HepG2 (cell line): ENCODE data around the gene SMAP2. TPM values are rescaled to one million over a fixed set of nuclear protein-coding genes. Genes with fewer than 3 reads are reported as not detected.

Experiments
- AFF4 ChIP-seq: sonication (generic); formaldehyde crosslinking; IDR thresholded peaks from 2 replicates; pipeline ENCODE4 v1.4.0; 2020; ENCODE audit warnings: missing genetic modification reagents
- ATF4 ChIP-seq, 2 experiments: fragments of 450-650 bp in 1 of 2; sonication (generic) in 1 of 2; formaldehyde crosslinking; IDR thresholded peaks; 2 replicates each; pipeline versions ENCODE4 v1.5.0 to v1.8.0; 2020 to 2022; ENCODE audit warnings: mild to moderate bottlenecking in 1 of 2, missing genetic modification reagents in 1 of 2
- ATM ChIP-seq: fragments of 450-650 bp; IDR thresholded peaks from 2 replicates; pipeline ENCODE4 v1.7.1; 2017; ENCODE audit warnings: mild to moderate bottlenecking, borderline replicate concordance
- BCLAF1 ChIP-seq: fragments of 450-650 bp; IDR thresholded peaks from 2 replicates; pipeline ENCODE4 v1.6.1; 2017; ENCODE audit warnings: mild to moderate bottlenecking
- FLYWCH1 ChIP-seq: sonication (generic); formaldehyde crosslinking; IDR thresholded peaks from 2 replicates; pipeline ENCODE4 v1.8.1; 2023; ENCODE audit warnings: mild to moderate bottlenecking, missing genetic modification reagents
- GZF1 ChIP-seq: sonication (generic); formaldehyde crosslinking; IDR thresholded peaks from 2 replicates; pipeline ENCODE4 v1.5.1; 2020; ENCODE audit warnings: mild to moderate bottlenecking, missing genetic modification reagents
- HMG20B ChIP-seq: conservative IDR thresholded peaks from 2 replicates; pipeline ENCODE4 v1.6.1; 2016; ENCODE audit warnings: missing genetic modification reagents, missing compliant biosample characterization
- HNRNPK ChIP-seq: fragments of 200-400 bp; formaldehyde crosslinking; IDR thresholded peaks from 2 replicates; pipeline ENCODE4 v1.6.1; 2018; ENCODE audit warnings: low read length, low read depth, moderate library complexity, mild to moderate bottlenecking; ENCODE audit not compliant: poor library complexity, severe bottlenecking
- POGZ ChIP-seq: sonication (generic); formaldehyde crosslinking; IDR thresholded peaks from 2 replicates; pipeline ENCODE4 v1.4.0; 2020; ENCODE audit warnings: mild to moderate bottlenecking, missing genetic modification reagents
- ZNF562 ChIP-seq: sonication (generic); formaldehyde crosslinking; IDR thresholded peaks from 2 replicates; pipeline ENCODE4 v1.8.0; 2022; ENCODE audit warnings: missing genetic modification reagents, borderline replicate concordance
- ZNF724P ChIP-seq: sonication (generic); formaldehyde crosslinking; IDR thresholded peaks from 2 replicates; pipeline ENCODE4 v1.8.0; 2022; ENCODE audit warnings: missing genetic modification reagents, borderline replicate concordance
- polyA plus RNA-seq, 8 experiments: library from polyadenylated mRNA; depleted of rRNA in 3 of 8; stranded (reverse) in 7 of 8; unstranded in 1 of 8; fragments of >200 nt; fragmentation: Illumina TruSeq in 4 of 8; extraction: Trizol in 4 of 8; gene quantifications; 2 replicates each; pipeline versions ENCODE4 v1.2.1 to v1.2.3, GENCODE V29; 2011 to 2016; ENCODE audit warnings: low read depth in 4 of 8, missing spikeins in 1 of 8, mixed read lengths in 1 of 8; ENCODE audit not compliant: insufficient read depth in 1 of 8
- total RNA-seq, 5 experiments: library from RNA; depleted of rRNA; stranded (reverse); fragments of >200 nt; fragmentation: Illumina TruSeq; extraction: Trizol; gene quantifications; 2 replicates each; pipeline ENCODE4 v1.2.3, GENCODE V29; 2016; ENCODE audit warnings: low read depth in 1 of 5
- TF ChIP-seq, protein P1 (sequence below): sonication (generic); formaldehyde crosslinking; IDR thresholded peaks from 2 replicates; pipeline ENCODE4 v1.8.0; 2022; ENCODE audit warnings: mild to moderate bottlenecking, missing genetic modification reagents
- TF ChIP-seq, protein P2 (sequence below): sonication (generic); IDR thresholded peaks from 2 replicates; pipeline ENCODE4 v1.6.1; 2016; ENCODE audit warnings: low read depth, borderline replicate concordance
- TF ChIP-seq, protein P3 (sequence below): sonication (generic); formaldehyde crosslinking; IDR thresholded peaks from 2 replicates; pipeline ENCODE4 v1.4.0; 2020; ENCODE audit warnings: missing genetic modification reagents

Gene SMAP2
- total and polyA plus RNA-seq, 2 of the 13 experiments (the other 11 are each of a cell fraction or from before 2014, with no cell fraction given): 19.0 to 22.3 TPM

GRCh38 chr1:40449684-40450494 lies 76.4 kb downstream of the SMAP2 start, which contains the start of gene ZFP69B (continued):
- TF ChIP-seq AFF4 (CRISPR knock-in tag) (no peak), HMG20B (no peak), BCLAF1 (no peak), FLYWCH1 (CRISPR knock-in tag) (no peak), GZF1 (CRISPR knock-in tag) (no peak; the same call in 1 of the 2 replicates), HNRNPK (peak; percentile 71), ZNF724P (CRISPR knock-in tag) (peak; percentile 90; the same call in 1 of the 2 replicates), ATF4 (CRISPR knock-in tag; IDR thresholded peaks at IDR 0.05) (peak in 1 of 2 experiments; percentile 65; a peak in 1 of 4 replicates), ATM (no peak), POGZ (CRISPR knock-in tag) (peak; percentile 81), ZNF562 (no peak)
- TF ChIP-seq, protein P1, sequence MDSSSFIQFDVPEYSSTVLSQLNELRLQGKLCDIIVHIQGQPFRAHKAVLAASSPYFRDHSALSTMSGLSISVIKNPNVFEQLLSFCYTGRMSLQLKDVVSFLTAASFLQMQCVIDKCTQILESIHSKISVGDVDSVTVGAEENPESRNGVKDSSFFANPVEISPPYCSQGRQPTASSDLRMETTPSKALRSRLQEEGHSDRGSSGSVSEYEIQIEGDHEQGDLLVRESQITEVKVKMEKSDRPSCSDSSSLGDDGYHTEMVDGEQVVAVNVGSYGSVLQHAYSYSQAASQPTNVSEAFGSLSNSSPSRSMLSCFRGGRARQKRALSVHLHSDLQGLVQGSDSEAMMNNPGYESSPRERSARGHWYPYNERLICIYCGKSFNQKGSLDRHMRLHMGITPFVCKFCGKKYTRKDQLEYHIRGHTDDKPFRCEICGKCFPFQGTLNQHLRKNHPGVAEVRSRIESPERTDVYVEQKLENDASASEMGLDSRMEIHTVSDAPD: no peak
- TF ChIP-seq, protein P2, sequence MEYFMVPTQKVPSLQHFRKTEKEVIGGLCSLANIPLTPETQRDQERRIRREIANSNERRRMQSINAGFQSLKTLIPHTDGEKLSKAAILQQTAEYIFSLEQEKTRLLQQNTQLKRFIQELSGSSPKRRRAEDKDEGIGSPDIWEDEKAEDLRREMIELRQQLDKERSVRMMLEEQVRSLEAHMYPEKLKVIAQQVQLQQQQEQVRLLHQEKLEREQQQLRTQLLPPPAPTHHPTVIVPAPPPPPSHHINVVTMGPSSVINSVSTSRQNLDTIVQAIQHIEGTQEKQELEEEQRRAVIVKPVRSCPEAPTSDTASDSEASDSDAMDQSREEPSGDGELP: peak; percentile 20; the same call in 1 of the 2 replicates
- TF ChIP-seq, protein P3, sequence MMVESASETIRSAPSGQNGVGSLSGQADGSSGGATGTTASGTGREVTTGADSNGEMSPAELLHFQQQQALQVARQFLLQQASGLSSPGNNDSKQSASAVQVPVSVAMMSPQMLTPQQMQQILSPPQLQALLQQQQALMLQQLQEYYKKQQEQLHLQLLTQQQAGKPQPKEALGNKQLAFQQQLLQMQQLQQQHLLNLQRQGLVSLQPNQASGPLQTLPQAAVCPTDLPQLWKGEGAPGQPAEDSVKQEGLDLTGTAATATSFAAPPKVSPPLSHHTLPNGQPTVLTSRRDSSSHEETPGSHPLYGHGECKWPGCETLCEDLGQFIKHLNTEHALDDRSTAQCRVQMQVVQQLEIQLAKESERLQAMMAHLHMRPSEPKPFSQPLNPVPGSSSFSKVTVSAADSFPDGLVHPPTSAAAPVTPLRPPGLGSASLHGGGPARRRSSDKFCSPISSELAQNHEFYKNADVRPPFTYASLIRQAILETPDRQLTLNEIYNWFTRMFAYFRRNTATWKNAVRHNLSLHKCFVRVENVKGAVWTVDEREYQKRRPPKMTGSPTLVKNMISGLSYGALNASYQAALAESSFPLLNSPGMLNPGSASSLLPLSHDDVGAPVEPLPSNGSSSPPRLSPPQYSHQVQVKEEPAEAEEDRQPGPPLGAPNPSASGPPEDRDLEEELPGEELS: no peak; the same call in 1 of the 2 replicates
